Fibroblast of skin of abdomen (primary cell): ENCODE data around the gene A2M.

ENCODE experiments used
- DNase-seq: peaks from one replicate; pipeline ENCODE4 v3.0.0-alpha.2; 2013

The A2M gene

GRCh38 chr12:9120487-9121184 lies 4.9 kb upstream of the A2M start:
- DNase-seq, result no peak

GRCh38 chr12:9118158-9118557 lies 2.4 kb upstream of the A2M start:
- peak; percentile 2 for DNase-seq

GRCh38 chr12:9114946-9115345 lies 773 bp downstream of the A2M start:
- DNase-seq, result no peak

- DNase-seq, result no peak
These were observed 1.8 kb downstream of the A2M start for GRCh38 chr12:9113987-9114309.

GRCh38 chr12:9113296-9113986 lies 2.3 kb downstream of the A2M start:
- DNase-seq, result no peak

- no peak for DNase-seq
These were observed 3.5 kb downstream of the A2M start for GRCh38 chr12:9112076-9112853.

- no peak for DNase-seq
These were observed 4.2 kb downstream of the A2M start for GRCh38 chr12:9111525-9111924.

- no peak for DNase-seq
These were observed 5.8 kb downstream of the A2M start for GRCh38 chr12:9109737-9110491.

GRCh38 chr12:9109213-9109522 lies 6.6 kb downstream of the A2M start:
- DNase-seq, result no peak

- no peak for DNase-seq
These were observed 7.1 kb downstream of the A2M start for GRCh38 chr12:9108504-9109212.

GRCh38 chr12:9107542-9107873 lies 8.2 kb downstream of the A2M start:
- no peak for DNase-seq

- DNase-seq, result no peak
These were observed 8.8 kb downstream of the A2M start for GRCh38 chr12:9106610-9107541.

GRCh38 chr12:9106067-9106466 lies 9.7 kb downstream of the A2M start:
- DNase-seq, result no peak

- DNase-seq, result no peak
These were observed 10.8 kb downstream of the A2M start for GRCh38 chr12:9104767-9105423.

GRCh38 chr12:9104087-9104486 lies 11.6 kb downstream of the A2M start:
- no peak for DNase-seq

GRCh38 chr12:9103050-9103849 lies 12.5 kb downstream of the A2M start:
- no peak for DNase-seq

GRCh38 chr12:9101018-9101687 lies 14.6 kb downstream of the A2M start:
- DNase-seq, result no peak

- no peak for DNase-seq
These were observed 16.0 kb downstream of the A2M start for GRCh38 chr12:9099552-9100190.

GRCh38 chr12:9098463-9099026 lies 17.2 kb downstream of the A2M start:
- DNase-seq, result no peak
